Measurements from ENCODE around the gene FKBP10. TPM values are rescaled to one million over a fixed set of nuclear protein-coding genes. Genes with fewer than 3 reads are reported as not detected.

Gene FKBP10
- polyA plus RNA-seq, 1 experiment = 487 TPM

GRCh38 chr17:41768682-41769288, 44.0 kb upstream of the FKBP10 start:
- no peaks in the 10 kb centered on the region; the same call in 1 of the 2 replicates for H3K9me3 ChIP-seq (ENCODE audit: control insufficient read depth, insufficient read depth, low read length)
- CTCF ChIA-PET = no interaction called here
- H3K27me3 ChIP-seq (ENCODE audit: control insufficient read depth, insufficient read depth, low read length) = no peaks in the 10 kb centered on the region
- TF ChIP-seq CTCF (IDR thresholded peaks at IDR 0.05; ENCODE audit: low read depth, low read length) = no peak
- no peak overlapping the region for H3K27ac ChIP-seq (ENCODE audit: low read depth, low read length)
- DNase-seq (ENCODE audit: low read depth, low spot score) = no peak
- no peak overlapping the region for H3K4me3 ChIP-seq (ENCODE audit: low read depth, low read length)
- POLR2A ChIA-PET = interaction anchor here (0.7 kb wide), 1 partner anchor 55 kb away, joined by 4 read pairs; no protein-coding TSS in a partner anchor

GRCh38 chr17:41769346-41769862, 43.4 kb upstream of the FKBP10 start:
- ChIA-PET POLR2A (no interaction called here), CTCF (no interaction called here)
- no peak overlapping the region for H3K27ac ChIP-seq (ENCODE audit: low read depth, low read length)
- no peak for DNase-seq (ENCODE audit: low read depth, low spot score)
- no peak for TF ChIP-seq CTCF (IDR thresholded peaks at IDR 0.05; ENCODE audit: low read depth, low read length)
- no peaks in the 10 kb centered on the region for H3K27me3 ChIP-seq (ENCODE audit: control insufficient read depth, insufficient read depth, low read length)
- H3K4me3 ChIP-seq (ENCODE audit: low read depth, low read length) = no peak overlapping the region
- no peaks in the 10 kb centered on the region; the same call in 1 of the 2 replicates for H3K9me3 ChIP-seq (ENCODE audit: control insufficient read depth, insufficient read depth, low read length)

- no peak overlapping the region for H3K4me3 ChIP-seq (ENCODE audit: low read depth, low read length)
- CTCF ChIA-PET = no interaction called here
- no peaks in the 10 kb centered on the region; the same call in 1 of the 2 replicates for H3K9me3 ChIP-seq (ENCODE audit: control insufficient read depth, insufficient read depth, low read length)
- no peak overlapping the region for H3K27ac ChIP-seq (ENCODE audit: low read depth, low read length)
- DNase-seq (ENCODE audit: low read depth, low spot score) = no peak
- no peaks in the 10 kb centered on the region for H3K27me3 ChIP-seq (ENCODE audit: control insufficient read depth, insufficient read depth, low read length)
- POLR2A ChIA-PET = no interaction called here
- TF ChIP-seq CTCF (IDR thresholded peaks at IDR 0.05; ENCODE audit: low read depth, low read length) = no peak
These were observed 42.8 kb upstream of the FKBP10 start for GRCh38 chr17:41769985-41770384.

- Histone ChIP-seq H3K9me3 (ENCODE audit: control insufficient read depth, insufficient read depth, low read length) (no peaks in the 10 kb centered on the region; the same call in 1 of the 2 replicates), H3K27ac (ENCODE audit: low read depth, low read length) (no peak overlapping the region), H3K4me3 (ENCODE audit: low read depth, low read length) (no peak overlapping the region), H3K27me3 (ENCODE audit: control insufficient read depth, insufficient read depth, low read length) (no peaks in the 10 kb centered on the region)
- ChIA-PET CTCF (no interaction called here), POLR2A (no interaction called here)
- no peak for TF ChIP-seq CTCF (IDR thresholded peaks at IDR 0.05; ENCODE audit: low read depth, low read length)
- no peak for DNase-seq (ENCODE audit: low read depth, low spot score)
These were observed 41.2 kb upstream of the FKBP10 start for GRCh38 chr17:41771389-41772206.

- CTCF ChIA-PET = no interaction called here
- DNase-seq (ENCODE audit: low read depth, low spot score) = no peak
- no peak overlapping the region for H3K27ac ChIP-seq (ENCODE audit: low read depth, low read length)
- POLR2A ChIA-PET = no interaction called here
- H3K27me3 ChIP-seq (ENCODE audit: control insufficient read depth, insufficient read depth, low read length) = no peaks in the 10 kb centered on the region
- no peak for TF ChIP-seq CTCF (IDR thresholded peaks at IDR 0.05; ENCODE audit: low read depth, low read length)
- H3K9me3 ChIP-seq (ENCODE audit: control insufficient read depth, insufficient read depth, low read length) = no peaks in the 10 kb centered on the region; the same call in 1 of the 2 replicates
- H3K4me3 ChIP-seq (ENCODE audit: low read depth, low read length) = no peak overlapping the region
These were observed 40.6 kb upstream of the FKBP10 start for GRCh38 chr17:41772218-41772585.
